ENCODE results near the gene ADCY5.

ADCY5 gene

DNA sequence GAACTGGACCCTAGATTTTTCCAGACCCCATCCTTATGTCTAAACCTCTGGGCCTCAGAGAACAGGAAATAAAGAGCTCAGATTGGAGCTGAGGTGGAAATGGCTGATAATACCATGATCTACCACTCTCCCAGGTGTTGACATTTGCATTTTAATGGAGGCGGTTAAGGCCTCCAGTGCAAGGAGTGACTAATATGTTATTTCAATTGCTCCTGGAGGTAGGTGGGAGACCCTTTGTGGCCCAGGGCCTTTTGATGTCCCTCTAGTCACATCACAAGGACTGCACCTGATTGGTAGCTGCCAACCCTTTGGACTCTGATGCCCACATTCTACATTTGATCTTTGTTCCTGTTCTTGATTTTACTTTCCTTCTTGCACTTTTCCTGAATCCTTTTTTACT, 9.0 kb upstream of the ADCY5 start:
- DNase-seq: no peak

DNA sequence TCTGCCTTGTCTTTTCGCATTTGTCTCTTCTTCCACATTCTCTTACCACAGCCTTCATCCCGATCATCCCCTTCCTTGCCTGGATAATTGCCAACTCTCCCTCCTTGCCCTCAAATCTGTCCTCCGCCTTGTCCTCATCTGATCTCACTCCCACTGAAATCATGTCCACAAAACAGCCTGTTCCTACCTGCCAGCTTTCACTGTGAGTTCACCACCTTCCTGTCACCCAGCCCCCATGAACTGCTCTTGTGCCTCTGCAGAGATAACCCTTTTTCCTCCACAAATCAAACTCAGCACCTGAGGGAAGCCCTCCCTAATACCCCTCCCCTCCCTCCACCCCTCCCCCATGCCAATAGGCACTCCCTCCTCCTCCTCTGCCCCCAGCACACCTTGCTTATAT, 4.8 kb upstream of the ADCY5 start:
- no peak for DNase-seq

DNA sequence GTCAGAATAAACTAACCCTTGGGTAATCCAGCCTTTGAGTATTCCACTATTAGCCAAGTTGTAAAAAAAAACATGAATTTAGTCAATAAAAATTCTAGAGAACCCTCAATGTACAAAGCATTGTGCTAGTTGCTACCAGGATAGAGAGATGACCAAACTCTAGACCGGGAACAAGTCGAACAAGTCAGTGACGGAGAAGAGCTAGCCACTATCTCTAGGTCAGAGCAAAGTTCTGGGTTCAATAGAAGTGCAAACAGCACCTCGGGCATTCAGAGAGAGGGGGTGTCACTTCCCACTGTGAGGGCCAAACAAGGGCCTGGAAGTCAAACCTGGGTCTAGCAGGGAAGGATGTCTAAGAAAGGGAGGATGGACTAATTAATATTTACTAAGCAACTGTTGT, 2.3 kb upstream of the ADCY5 start:
- no peak for DNase-seq

DNA sequence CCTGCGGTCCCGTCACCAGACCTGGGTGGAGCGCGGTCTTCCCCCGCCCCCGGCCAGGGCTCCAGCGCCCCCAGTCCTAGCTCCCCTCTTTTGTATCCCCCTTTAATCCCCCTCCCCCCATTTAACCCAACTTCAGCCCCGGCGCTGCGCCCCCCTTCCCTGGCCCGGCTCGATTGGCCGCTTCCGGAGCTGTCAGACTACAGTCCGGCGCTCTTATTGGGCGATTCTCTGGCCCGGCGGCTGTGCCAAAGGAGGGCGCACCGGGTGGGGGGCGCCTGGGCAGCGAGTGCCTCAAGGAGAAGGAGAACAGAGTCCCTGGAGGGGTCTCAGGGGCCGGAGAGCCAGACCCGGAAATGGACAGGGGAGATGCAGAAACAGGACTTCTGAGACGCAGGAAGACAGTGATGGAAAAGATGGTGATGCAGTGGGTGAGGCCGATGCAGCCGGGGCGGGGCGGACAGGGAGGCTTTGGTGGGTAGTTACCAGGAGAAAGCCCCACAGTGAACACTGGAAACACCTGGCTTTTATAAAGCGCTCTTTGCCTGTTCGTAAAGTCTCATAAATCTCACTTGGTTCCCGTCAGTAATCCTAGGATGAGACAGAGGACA, 1.2 kb upstream of the ADCY5 start:
- DNase-seq: no peak

DNA sequence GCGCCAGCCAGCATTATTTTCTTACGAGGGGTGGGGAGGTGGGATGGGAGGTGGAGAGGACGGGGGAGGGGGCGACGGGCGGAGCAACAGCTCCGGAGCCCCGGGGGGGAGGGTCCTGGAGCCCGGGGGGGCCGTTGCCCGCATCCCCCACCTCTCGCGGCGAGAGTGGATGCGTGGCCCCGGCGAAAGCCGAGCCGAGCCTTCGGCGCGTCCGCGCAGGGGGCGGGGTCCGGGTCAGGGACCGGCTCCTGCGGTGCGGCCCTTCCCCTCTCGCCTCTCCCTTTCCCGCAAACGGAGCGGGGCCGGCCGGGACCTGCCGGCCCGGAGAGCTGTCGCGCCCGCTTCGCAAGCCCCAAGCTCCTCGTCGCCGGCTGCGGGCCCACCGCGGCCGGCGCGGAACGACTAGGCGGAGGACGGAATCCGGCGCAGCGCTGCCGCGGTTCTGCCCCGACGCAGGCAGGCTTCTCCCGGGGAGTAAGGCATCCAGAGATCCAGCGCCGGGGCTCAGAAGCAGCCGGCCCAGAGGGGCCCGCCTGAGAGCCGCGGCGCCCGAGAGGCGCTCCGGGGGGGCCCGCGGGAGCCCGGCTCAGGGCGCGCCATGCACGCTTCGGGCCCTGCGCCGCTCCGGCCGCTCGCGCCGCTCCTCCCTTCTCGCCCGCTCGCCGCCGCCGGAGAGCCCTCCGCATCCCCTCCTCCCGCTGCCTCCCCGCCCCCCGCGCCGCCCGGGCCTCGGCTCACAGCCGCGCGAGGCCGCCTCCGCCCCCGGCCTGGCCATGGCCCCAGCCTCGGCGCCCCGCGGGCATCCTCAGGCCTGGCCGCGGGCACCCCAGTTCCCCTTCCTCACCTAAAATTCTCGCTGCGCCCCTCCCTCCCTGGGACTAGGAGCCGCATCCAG, 459 bp upstream of the ADCY5 start:
- no peak for DNase-seq

DNA sequence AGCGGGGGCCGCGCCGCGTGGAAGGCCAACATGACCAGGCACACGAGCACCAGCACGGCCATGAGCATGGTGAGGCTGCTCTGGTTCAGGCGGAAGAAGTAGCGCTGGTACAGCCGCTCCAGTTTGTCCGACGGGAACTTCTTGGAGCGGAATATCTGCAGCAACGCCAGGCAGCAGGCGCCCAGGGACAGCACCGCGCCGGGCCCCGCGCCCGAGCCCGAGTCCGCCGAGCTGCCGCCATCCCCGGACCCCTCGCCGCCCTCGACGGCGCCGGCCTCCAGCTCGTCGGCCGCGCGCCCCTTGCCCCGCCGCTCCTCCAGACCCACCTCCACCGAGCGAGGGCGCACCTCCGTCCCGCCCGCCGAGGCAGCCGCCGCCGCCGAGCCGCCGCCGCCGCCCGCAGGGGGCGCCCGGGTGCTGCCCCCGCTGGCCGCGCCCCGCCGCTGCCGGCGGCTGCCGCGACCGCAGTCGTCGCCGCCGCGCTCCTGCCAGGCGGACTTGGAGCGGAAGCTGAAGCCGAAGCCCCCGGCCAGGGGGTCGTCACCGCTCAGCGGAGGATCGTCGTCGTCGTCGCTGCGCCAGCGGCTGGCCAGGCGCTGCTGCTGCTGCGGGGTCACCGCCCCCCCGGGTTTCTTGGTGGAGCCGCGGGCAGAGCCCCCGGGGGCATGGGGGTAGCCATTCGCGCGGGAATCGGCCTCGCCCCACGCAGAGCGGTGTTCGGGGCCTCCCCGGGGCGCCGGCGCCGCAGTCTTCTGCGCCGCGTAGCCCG, 957 bp downstream of the ADCY5 start:
- peak; percentile 15 for DNase-seq

DNA sequence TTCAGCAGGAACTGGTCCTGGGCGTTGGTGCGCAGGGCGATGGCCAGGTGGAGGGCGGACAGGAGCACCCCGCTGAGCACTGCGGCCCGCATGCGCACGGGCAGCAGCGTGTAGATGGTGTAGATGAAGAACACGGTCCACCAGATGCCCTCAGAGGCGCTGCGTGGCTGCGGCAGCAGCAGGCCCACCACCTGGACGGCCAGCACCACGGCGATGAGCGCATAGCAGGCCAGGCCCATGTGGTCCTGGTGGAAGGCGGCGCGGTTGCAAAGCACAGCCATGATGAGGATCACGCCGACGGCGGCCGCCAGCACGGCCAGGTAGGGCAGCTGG, 1.5 kb downstream of the ADCY5 start:
- no peak for DNase-seq

DNA sequence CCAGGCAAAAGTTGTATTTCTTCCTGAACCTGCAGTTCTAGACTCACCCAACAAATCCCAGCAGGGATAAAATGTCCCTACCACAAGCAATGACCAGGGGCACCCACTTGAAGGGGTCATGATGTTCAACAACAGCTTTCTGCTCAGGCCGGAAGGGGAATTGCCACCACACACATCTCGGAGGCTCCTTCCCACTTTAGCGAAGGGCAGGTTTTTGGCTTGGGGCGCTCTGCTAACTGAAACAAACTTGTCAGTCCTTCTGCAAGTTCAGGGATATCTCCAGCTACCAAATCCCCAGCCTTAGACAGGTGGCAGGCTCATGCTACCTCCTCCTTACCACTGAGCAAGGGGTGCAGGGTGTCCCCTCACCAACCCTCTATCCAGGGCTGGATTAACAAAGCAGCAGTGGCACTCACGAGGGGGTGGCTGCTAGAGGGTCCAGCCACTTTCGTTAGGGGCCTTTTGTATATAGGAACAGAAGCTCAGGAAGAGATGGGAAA, 2.2 kb downstream of the ADCY5 start:
- no peak for DNase-seq

DNA sequence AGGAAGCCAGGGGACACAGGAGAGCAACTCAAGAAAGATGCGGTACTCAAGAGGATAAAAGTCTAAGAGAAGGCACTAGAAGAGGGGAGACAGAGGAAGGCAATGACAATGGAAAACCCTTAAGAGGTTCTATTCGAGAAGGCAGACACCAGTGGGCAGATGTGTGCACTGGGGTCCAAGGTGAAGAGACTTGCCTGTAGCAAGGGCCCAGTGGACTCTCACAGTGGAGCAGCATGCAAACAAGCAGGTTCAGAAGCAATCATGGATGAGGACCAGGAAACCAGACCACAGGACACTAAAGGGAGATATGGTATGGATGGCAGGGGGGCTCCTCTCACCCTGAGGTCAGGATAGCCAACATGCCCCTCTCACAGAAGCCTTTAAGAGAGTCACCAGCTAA, 2.7 kb downstream of the ADCY5 start:
- DNase-seq: no peak

DNA sequence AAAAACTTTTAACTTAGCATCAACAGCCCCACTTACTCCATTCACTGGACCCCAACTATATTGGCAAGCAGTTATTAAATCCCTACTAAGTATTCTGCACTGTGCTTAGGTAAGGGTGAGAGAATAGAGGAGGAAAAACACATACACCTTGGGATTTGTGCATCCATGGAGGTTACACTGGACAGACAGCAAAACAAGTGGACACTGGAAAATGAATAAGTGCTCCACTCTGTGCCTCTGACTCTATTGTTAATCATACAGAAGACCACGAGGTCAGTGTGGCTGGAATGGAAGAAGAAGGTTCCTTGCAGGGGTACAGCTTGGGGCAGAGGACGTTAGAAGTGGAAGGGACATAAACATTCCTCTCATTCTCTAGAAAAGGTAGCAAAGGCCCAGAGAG, 3.2 kb downstream of the ADCY5 start:
- no peak for DNase-seq

DNA sequence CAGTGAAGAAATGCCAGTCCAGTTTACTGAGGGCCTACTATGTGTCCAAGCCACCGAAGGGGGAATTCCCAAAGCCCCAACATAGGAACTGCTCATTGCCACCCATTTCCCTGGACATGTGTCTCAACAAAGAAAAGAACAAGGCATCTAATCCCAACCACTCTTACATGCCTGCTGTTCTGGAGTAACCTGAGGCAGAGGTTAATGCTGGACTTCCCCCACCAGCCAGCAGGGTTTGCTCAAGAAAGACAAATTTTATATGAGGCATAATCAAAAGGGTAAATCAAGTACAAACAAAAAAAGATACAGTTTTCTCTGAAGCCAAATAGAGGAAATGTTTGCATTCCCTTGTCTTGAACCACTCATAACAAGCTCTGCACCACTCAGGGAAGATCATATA, 4.1 kb downstream of the ADCY5 start:
- no peak for DNase-seq

DNA sequence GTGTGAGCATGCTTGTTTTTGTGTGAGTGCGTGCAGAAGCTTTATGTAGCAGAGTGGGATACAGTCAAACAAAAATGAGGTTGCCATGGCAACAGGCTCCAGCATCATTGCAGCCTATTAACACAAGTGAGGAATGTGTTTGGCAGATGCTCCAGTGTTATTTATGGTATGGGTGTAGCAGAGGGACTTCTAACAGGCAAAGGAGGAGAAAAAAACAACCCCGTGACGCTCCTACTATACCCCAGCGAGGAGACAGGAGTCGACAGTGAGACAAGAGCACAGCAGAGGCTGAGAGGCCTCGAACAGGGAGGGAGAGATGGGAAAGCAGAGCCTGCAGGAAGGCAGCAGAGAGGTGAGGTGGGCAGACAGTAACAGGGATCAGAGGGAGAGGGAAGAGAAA, 4.9 kb downstream of the ADCY5 start:
- no peak for DNase-seq

DNA sequence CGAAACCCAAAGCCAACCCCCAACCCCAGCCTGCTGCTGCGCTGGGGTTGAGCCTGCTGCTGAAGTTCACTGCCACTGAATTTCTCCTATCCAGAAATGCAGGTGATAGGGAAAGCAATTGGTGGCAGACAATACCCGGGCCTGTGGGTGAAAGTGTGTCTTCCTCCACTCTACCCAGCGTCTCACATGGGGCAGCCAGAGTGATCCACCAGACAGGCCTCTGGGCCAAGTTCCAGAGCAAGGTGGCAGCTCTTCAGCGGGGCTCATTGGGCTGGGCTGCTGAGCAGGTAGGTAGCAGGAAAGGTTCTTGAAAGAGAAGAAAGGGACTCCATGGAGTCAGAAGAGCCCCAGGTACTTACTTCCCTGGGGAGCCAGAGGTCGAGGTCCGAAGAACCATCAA, 6.0 kb downstream of the ADCY5 start:
- no peak for DNase-seq

DNA sequence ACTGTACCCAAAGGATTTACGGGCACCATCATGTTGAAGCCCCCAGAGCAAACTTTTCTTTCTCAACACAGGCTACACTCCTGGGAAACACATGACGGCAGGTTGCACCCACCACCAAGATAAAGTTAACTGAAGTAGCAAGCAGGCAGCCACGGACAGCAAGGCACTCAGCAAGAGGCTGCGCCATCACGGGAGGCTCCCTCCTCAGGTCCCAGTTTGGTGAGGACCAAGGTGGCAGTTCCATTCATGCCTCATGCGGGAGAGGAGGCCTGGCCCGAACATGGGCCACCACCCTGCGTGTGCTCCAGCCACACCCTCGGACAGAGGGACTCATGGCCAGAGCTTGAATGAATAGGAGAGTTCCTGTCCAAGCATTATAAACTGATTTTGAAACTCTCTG, 6.8 kb downstream of the ADCY5 start:
- no peak for DNase-seq

DNA sequence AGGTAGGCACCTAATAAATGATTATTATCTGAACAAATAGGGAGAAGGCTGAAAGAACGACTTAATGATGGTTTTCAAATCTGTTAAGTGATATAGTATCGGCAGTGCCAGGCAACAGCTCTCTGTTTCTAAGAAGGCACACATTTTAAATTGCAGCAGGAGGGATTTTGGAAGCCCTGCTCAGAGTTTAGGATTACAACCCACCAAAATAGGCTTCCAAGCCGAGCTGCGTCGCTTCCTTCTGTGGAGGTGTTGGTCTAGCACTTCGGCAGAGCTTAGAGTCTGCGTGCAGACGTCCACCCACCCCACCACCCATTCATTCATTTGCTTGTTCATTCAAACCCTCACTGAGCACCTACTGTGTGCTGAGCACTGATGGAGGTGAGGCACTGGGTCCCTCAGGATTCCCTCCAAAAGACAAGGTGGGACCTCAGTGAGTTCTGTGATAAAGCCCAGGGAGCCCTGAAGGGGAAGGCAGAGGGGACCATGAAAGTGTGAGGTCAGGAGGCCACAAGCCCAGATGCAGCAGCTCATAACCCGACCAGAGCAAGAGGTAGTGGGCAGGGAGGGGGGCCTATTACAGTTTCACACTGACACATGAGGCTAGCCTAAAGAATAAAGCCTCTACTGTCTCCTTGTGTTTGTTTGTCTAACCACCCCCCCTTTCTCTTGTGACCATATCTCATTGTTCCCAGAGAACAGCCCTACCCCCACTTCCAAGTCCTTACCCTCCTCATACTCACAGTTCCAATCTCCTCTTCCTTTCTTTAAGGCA, 8.9 kb downstream of the ADCY5 start:
- no peak for DNase-seq

DNA sequence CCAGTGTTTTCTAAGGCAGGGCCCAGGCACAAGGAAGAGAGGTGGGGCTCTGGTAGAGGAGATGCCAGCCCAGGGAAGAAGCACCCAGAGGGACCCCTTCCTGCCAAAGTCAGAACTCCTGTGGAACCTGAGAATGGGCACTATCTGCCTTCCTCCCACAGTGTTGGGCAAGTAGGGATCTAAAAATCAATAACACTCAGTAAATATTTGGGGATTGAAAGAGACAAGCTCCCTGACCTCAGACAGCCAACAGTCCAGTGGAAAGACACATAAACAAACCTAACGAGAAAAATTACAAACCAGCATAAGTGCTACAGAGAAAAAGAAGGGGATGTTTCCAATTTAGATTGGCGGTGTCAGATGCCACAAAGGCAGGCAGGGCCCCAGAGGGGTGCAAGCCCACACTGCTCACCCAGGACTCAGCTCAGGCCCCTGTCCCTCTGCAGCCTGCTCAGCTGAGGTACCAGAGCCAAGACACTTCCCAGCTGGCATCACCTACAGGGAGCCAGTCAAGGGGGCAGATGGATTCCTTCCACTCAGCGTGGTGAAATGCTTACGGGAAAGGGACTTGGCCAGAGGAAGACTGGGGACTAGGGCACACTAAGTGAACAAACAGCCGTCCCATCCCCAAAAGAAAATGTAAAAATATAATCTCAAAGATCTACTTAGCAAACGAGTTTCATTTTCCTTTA, 15.9 kb downstream of the ADCY5 start:
- DNase-seq: no peak

DNA sequence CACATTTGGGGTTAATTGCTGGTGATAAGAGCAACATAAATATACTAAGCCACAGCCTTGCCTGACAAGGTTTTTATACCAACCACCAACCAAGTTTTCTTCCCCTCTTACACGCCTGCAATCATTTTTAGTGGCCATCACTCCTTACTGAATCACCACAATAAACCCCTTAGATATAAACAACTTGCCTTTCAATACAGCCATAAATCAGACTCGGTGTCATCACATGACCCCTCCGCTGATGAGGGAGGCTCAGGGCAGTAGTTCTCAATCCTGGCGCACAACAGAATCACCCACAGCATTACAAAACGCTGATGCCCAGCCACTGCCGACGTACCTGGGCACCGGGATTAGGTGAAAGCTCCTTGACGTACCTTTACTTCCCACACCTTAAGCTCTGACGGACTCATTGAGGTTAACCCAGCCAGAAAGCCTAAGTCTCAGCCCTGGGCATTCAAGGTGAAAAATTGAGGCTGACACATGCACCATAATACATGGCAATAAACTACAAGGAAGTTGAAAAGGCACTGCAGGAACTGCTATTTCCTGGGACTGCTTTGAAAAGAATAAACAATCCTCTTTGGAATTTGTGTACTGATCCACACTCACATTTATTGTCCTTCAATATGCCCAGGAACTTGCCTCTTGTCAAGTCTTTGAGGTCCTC, 17.1 kb downstream of the ADCY5 start:
- no peak for DNase-seq

DNA sequence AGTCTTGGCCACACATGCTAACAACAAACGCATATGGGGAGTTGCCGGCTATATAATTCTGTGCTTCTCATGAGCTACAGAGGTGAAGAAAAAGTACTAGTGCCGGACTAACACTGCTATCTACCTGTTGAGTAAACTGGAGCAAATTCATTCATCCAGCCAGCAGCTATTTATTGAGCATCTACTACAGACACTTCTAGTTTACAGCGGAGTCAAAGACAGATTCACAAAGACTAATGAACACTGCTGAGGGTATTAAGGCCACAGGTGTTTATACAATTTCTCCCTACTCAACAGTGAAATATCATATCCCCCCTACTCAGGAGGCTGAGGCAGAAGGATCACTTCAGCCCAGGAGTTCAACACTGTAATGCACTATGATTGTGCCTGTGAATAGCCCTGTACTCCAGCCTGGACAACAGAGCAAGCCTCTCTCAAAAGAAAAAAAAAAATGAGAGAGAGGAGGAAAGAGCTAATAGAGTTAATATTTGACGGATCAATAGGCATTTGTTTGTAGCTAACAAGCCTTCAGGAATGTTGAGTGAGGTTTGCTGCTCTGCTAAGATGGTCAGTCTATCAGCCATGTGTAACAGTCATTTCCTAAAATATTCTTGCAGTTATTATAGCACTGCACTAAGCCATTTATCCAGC, 17.8 kb downstream of the ADCY5 start:
- DNase-seq: no peak

DNA sequence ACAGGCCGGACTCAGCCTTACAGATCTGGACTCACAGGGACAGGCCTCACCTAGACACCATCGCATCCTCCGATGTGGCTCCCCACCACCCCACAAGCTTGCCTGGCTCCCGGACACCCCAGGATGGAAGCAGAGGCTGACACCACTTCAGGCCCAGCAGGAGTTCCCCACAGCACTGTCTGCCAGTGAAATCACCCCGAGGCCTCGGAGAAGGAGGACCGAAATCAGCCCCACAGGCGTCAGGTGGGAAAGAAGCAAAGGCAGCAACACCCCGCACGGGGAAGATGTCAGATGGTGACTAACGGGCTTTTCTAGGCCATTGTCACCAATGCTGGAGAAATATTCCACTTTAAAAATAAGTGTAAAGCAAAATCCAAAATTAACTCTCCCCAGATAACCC, 18.6 kb downstream of the ADCY5 start:
- DNase-seq: no peak

DNA sequence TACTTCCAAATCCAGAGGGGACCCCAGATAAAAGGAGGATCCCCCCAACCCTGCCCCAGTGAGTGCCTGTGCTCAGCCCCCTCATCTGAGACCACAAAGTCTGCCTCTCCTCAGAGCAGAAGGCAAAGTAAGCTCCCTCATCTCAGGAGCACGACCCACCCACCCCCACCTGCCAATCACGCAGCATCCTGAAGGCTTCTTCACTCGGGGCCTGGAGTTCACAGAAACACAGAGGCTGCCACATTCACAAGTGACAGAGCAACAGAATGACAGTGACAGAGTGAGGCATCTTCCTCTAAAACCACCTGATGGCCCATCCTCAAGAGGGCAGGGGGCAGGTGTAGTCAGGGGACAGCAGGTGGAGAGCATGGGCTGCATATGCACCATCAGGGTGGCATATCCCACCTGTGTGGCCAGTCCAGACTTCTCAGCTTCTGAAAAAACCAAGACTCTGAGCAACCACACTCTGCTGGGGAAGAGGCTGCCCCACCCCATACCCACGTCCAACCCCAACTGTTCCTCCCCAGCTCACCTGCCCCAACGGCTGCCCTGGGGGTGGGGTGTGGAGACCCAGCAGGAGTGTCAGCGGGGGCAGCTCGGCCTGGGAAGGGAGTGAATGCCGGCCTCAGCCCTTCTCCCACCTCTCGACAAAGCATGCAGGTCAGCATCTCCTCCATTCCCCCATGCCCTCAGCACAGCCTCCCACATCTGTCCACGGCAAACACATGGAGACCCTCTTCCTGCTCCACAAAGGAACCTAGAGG, 19.3 kb downstream of the ADCY5 start:
- DNase-seq: no peak

Data from activated CD4-positive, alpha-beta T cell treated with anti-CD3 and anti-CD28 coated beads for 1 hour (primary cell).